Right cardiac atrium (tissue), 5 donors: Measurements from ENCODE around the gene FHOD1. TPM values are rescaled to one million over a fixed set of nuclear protein-coding genes. Genes with fewer than 3 reads are reported as not detected.

Experiments
- ATAC-seq, 2 donors: fragments of 200-7000 bp; cut with Tn5 transposase; one replicate each; pipeline versions ENCODE4 v1.8.0 to v1.9.1; 2020; ENCODE audit warnings: moderate library complexity in 2 of 2, mild to moderate bottlenecking in 1 of 2
- DNase-seq, 3 donors: peaks; one replicate each; pipeline ENCODE4 v3.0.0-alpha.2; 2020
- H3K27ac ChIP-seq: one replicate; pipeline ENCODE4 v1.5.1; 2013; ENCODE audit warnings: mild to moderate bottlenecking, low read length, control low read depth, moderate library complexity
- H3K27me3 ChIP-seq: one replicate; pipeline ENCODE4 v1.6.1; 2013; ENCODE audit not compliant: control insufficient read depth, insufficient read depth
- H3K4me1 ChIP-seq: one replicate; pipeline ENCODE4 v1.6.1; 2013; ENCODE audit warnings: low read length; ENCODE audit not compliant: control insufficient read depth, insufficient read depth
- H3K4me3 ChIP-seq: one replicate; pipeline ENCODE4 v1.5.1; 2013; ENCODE audit warnings: low read length, control low read depth
- H3K9me3 ChIP-seq: one replicate; pipeline ENCODE4 v1.6.1; 2013; ENCODE audit warnings: low read length; ENCODE audit not compliant: control insufficient read depth
- WGBS: extraction: QIAGEN DNeasy Blood & Tissue Kit; methylation state at CpG from one replicate; pipeline ENCODE4 v1.1.7; 2013; 5-methylcytosine and 5-hydroxymethylcytosine counted together
- intact Hi-C, 4 donors: fragments of 100-400 bp; cut with DNase I; formaldehyde crosslinking; loops; one replicate each; pipeline versions ENCODE4 v1.11.0 to v1.14.0; 2022 to 2023
- polyA plus RNA-seq: library from polyadenylated mRNA; stranded (reverse); fragments of 200-250 nt; gene quantifications from one replicate; pipeline ENCODE4 v1.2.3, GENCODE V29; 2013
- total RNA-seq, 4 donors: library from RNA; stranded (reverse); fragmentation: NEBNext Ultra II Directional; extraction: Animal tissue kit (Norgen Biotek cat#: 25700); gene quantifications; one replicate each; pipeline ENCODE4 v1.2.1, GENCODE V29; 2021
- donor health status: healthy with polysubstance abuse.
- donor health status: DM: no; HTN: yes; CAD: no.
- donor health status: DM: no; HTN: no; CAD: no.
- donor health status: DM: no; HTN: yes; CAD: no; lungs with severe emphysema.
- donor health status: DM: yes; HTN: yes; CAD: no.

The FHOD1 gene
- total and polyA plus RNA-seq, 5 donors: 16.9 to 32.1 (median 20.5) TPM

DNA sequence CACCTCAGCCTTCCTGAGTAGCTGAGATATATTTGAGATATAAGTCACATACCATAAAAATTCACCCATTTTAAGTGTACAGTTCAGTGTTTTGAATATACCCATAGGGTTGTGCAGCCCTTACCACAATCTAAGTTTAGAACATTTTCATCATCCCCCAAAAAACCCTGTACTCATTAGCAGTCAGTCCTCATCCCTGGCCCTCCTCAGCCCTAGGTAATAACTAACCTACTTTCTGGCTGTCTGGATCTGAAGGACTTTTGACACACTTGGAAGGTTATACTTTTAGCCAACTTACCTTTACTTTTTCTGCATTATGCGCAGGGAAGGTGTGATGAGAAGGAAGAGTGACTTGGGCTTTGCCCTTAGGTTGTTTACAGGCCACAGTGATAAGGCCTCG is 28.0 kb upstream of the FHOD1 start:
- intact Hi-C loops: no loop called here
- WGBS: 86% methylated on average over 2 of the region's 2 CpGs

DNA sequence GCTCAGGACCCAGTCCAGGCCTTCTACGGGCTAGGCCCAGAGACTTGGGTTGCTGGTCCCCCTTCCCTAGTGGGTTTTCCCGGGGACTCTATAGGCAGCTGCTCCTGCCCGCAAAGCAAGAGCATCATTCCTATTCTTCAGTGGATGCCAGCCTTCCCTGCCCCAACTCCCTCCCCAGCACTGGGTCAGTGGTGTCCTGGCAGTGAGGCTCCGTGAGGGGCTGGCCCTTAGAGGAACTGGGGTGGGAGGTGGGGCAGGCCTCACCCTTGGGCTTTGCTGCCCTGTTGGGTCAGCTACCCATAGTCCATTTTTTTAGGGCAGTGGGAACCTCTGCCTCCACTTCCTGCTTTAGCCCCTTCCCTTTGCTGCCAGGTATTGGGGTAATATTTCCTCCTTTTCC is 24.2 kb upstream of the FHOD1 start:
- no peak for ATAC-seq
- no peak overlapping the region for H3K4me3 ChIP-seq
- DNase-seq: peak in 1 of 3 donors; percentile 5
- H3K4me1 ChIP-seq: peaks cover 4% of the 10 kb centered on the region
- intact Hi-C loops: no loop called here
- H3K27ac ChIP-seq: no peak overlapping the region
- 91% methylated on average over 4 of the region's 4 CpGs for WGBS
- no peaks in the 10 kb centered on the region for H3K9me3 ChIP-seq
- no peaks in the 10 kb centered on the region for H3K27me3 ChIP-seq

More for the DNA sequence above, 28.0 kb upstream of the FHOD1 start:
- DNase-seq: no peak
- no peaks in the 10 kb centered on the region for H3K27me3 ChIP-seq
- H3K4me3 ChIP-seq: no peak overlapping the region
- no peak overlapping the region for H3K27ac ChIP-seq
- ATAC-seq: no peak
- peaks cover 2% of the 10 kb centered on the region for H3K4me1 ChIP-seq
- no peaks in the 10 kb centered on the region for H3K9me3 ChIP-seq

DNA sequence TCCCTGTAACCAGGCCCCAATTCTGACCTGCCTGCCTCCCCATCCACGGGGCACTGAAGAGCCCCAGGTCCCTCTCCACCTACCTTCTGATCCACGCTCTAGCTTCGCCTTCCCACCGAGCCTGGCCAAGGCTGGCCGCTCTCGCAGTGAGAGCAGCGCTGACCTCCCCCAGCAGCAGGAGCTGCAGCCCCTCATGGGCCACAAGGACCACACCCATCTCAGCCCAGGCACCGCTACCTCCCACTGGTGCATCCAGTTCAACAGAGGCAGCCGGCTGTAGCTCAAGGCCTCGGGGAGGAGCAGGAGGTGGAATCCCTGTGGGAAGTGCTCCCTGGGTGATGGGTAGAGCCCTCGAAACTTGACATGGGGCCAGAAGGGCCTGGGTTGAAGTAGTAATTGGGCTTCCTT is 23.7 kb upstream of the FHOD1 start:
- peak in 2 of 3 donors; percentile 9 to 19 for DNase-seq
- Histone ChIP-seq H3K27ac (no peak overlapping the region), H3K27me3 (no peaks in the 10 kb centered on the region), H3K9me3 (no peaks in the 10 kb centered on the region), H3K4me1 (peaks cover 4% of the 10 kb centered on the region), H3K4me3 (no peak overlapping the region)
- 92% methylated on average over 11 of the region's 11 CpGs for WGBS
- no peak for ATAC-seq
- intact Hi-C loops: no loop called here

DNA sequence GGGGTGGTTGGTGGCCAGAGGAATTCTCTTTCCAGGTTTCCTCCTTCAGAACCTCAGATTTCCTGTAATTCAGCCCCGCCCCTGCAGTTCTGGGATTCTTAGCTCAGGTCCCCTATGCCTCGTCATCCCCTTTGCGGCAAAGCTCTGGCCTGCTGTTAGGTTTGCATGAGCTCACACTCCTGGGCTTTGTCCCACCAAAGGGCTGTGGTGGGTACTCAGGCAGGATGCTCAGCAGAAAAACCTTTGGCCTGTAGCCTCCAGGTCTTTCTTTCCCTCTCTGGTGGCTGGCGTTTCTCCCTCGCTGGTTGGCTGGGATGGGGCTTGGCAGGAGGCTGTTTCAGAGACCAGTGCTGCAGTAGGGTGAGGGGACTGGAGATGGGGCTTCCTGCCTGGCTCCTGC is 22.5 kb upstream of the FHOD1 start:
- Histone ChIP-seq H3K9me3 (no peaks in the 10 kb centered on the region), H3K27me3 (no peaks in the 10 kb centered on the region), H3K27ac (no peak overlapping the region), H3K4me1 (peaks cover 4% of the 10 kb centered on the region), H3K4me3 (no peak overlapping the region)
- peak in 2 of 3 donors; percentile 14 to 38 for DNase-seq
- intact Hi-C loops: loop anchor here in 1 of 4 donors (10.0 kb wide), 1 partner anchor 135 kb away; no protein-coding TSS in a partner anchor
- peak in 1 of 2 donors; percentile 60 for ATAC-seq
- WGBS: 50% methylated on average over 5 of the region's 5 CpGs

DNA sequence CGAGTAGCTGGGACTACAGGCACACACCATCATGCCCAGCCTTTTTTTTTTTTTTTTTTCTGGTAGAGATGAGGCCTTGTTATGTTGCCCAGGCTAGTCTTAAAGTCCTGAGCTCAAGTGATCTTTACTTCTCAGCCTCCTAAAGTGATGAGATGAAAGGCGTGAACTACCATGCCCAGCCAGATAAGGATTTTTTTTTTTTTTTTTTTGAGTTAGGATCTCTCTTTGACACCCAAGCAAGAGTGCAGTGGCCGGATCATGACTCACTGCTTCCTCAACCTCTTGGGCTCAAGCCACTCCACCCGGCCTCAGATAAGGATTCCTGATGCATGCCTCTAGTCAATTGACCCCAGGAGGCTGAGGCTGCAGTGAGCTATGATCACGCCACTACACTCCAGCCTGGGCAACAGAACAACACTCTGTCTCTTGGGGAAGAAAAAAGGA is 20.9 kb upstream of the FHOD1 start:
- WGBS: 31% methylated on average over 5 of the region's 5 CpGs
- ATAC-seq: peak; percentile 93 to 95
- Histone ChIP-seq H3K9me3 (no peaks in the 10 kb centered on the region), H3K27me3 (no peaks in the 10 kb centered on the region), H3K4me3 (no peak overlapping the region), H3K4me1 (peaks cover 4% of the 10 kb centered on the region), H3K27ac (no peak overlapping the region)
- intact Hi-C loops: loop anchor here in 1 of 4 donors (10.0 kb wide), 1 partner anchor 137 kb away; no protein-coding TSS in a partner anchor
- DNase-seq: peak; percentile 86 to 89 (median 88)

DNA sequence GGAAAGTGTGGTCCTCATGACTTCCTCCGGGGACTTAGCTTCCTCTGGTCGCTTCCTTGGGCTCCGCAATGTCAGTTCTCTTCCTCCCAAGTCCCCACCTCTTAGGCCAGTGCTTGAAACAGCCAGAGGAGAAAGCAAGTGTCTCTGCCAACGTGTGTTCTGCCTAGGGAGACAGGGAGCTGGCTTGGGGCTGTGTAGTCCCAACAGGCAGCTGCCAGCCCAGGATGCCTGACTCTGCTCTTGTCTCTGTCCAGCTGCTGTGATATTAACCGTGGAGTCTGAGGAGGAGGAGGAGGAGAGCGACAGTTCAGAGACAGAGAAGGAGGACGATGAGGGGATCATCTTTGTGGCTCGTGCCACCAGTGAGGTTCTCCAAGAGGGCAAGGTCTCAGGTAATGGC is 18.6 kb upstream of the FHOD1 start:
- Histone ChIP-seq H3K4me3 (no peak overlapping the region), H3K27me3 (no peaks in the 10 kb centered on the region), H3K4me1 (peaks cover 4% of the 10 kb centered on the region), H3K27ac (no peak overlapping the region), H3K9me3 (no peaks in the 10 kb centered on the region)
- WGBS: 66% methylated on average over 8 of the region's 8 CpGs
- ATAC-seq (no peak), DNase-seq (peak in 1 of 3 donors; percentile 2)
- intact Hi-C loops: loop anchor here in 1 of 4 donors (10.0 kb wide), 1 partner anchor 139 kb away; no protein-coding TSS in a partner anchor

DNA sequence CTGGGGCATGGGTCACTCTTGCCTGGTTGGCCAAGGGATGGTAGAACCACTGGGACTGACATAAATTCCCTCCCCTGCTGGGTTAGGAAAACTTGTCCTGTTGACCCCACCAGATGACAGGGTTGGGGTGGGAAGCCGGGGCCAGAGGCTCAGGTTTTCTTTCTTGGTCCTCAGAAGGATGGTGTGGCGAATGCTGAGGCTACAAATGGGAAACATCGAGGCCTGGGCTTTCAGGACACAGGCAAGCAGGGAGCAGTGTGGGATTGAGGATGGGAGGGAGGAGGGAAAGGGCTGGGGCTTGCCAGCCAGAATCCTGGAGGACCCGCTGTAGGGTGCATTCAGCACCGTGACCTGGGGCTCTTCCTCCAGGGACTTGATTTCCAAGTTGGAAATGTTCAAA is 17.6 kb upstream of the FHOD1 start:
- Histone ChIP-seq H3K27ac (no peak overlapping the region), H3K27me3 (no peaks in the 10 kb centered on the region), H3K4me1 (peaks cover 4% of the 10 kb centered on the region), H3K9me3 (no peaks in the 10 kb centered on the region), H3K4me3 (no peak overlapping the region)
- 86% methylated on average over 5 of the region's 5 CpGs for WGBS
- no peak for ATAC-seq
- intact Hi-C loops: loop anchor here in 1 of 4 donors (10.0 kb wide), 1 partner anchor 140 kb away; no protein-coding TSS in a partner anchor
- DNase-seq: peak in 1 of 3 donors; percentile 2

DNA sequence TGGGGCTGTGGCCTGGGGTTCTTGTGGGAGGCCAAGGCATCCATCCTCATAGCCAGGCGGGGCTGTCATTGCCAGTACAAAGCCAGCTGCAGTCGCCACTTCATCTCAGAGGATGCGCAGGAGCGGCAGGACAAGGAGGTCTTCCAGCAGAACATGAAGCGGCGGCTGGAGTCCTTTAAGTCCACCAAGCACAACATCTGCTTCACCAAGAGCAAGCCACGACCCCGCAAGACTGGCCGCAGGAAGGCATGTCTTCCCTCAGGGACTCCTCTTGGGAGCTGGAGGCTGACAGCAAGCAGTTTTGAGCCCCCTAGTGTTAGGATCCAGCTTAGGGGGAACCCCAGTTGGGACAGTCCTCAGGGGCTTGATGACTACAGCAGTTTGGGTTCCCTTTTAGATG is 17.0 kb upstream of the FHOD1 start:
- H3K4me1 ChIP-seq: peaks cover 4% of the 10 kb centered on the region
- H3K27ac ChIP-seq: no peak overlapping the region
- intact Hi-C loops: loop anchor here in 1 of 4 donors (10.0 kb wide), 1 partner anchor 141 kb away; no protein-coding TSS in a partner anchor
- H3K9me3 ChIP-seq: no peaks in the 10 kb centered on the region
- peak in 2 of 3 donors; percentile 8 to 38 for DNase-seq
- no peaks in the 10 kb centered on the region for H3K27me3 ChIP-seq
- ATAC-seq: no peak
- 74% methylated on average over 9 of the region's 9 CpGs for WGBS
- no peak overlapping the region for H3K4me3 ChIP-seq

DNA sequence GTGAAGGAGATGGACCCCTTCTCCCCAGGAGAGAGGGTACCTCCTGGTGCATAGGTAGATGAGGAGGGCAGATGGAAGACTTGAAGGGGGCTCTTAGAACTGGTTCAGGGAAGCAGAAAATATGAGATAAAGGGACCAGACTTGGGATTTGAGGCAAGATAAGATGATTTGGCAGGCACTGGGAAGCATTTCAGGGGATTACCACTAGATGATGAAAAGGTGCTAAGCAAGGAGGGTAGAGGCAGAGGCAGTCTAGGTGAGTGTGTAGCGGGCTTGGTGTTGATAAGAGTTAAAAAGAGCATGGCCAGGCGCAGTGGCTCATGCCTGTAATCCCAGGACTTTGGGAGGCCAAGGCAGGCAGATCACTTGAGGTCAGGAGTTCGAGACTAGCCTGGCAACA is 15.9 kb upstream of the FHOD1 start:
- DNase-seq (no peak), ATAC-seq (no peak)
- H3K9me3 ChIP-seq: no peaks in the 10 kb centered on the region
- H3K4me3 ChIP-seq: no peak overlapping the region
- intact Hi-C loops: loop anchor here in 1 of 4 donors (10.0 kb wide), 1 partner anchor 142 kb away; no protein-coding TSS in a partner anchor
- no peaks in the 10 kb centered on the region for H3K27me3 ChIP-seq
- no peak overlapping the region for H3K27ac ChIP-seq
- H3K4me1 ChIP-seq: peaks cover under 1% of the 10 kb centered on the region
- WGBS: 82% methylated on average over 3 of the region's 3 CpGs

DNA sequence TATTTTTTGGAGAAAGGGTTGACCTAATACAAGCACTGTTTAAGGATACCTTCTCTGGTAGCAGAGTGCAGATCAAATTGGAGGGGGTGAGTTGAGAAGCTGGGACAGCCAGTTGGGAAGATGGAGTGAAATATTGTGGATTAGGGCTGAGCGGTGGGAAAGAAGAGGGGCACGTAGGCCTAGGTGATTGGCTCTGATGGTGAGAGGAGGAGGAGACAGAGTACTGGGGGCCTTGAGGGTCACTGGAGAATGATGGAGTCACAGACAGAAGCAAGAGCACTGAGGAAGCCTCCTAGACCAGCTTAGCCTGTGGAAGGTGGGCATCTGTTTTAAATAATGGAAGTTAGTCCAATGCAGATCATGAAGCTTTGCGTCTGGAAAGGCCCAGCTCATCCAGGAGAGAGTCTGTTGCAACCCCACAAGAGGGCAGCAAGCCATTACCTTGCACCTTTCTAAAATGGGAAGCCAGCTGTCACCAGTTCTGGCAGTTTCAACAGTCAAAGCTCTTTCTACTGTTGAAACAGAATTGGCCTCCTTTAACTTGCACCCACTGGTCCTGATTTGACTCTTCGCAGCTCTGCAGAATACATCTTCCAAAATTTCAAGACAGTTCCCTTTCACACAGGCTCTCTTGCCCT is 13.3 kb upstream of the FHOD1 start:
- ATAC-seq (peak; percentile 53 to 64), DNase-seq (peak in 1 of 3 donors; percentile 24)
- 59% methylated on average over 4 of the region's 4 CpGs for WGBS
- no peaks in the 10 kb centered on the region for H3K4me1 ChIP-seq
- H3K4me3 ChIP-seq: no peak overlapping the region
- intact Hi-C loops: loop anchor here in 1 of 4 donors (10.0 kb wide), 1 partner anchor 144 kb away; no protein-coding TSS in a partner anchor
- H3K27ac ChIP-seq: no peak overlapping the region
- no peaks in the 10 kb centered on the region for H3K9me3 ChIP-seq
- no peaks in the 10 kb centered on the region for H3K27me3 ChIP-seq

DNA sequence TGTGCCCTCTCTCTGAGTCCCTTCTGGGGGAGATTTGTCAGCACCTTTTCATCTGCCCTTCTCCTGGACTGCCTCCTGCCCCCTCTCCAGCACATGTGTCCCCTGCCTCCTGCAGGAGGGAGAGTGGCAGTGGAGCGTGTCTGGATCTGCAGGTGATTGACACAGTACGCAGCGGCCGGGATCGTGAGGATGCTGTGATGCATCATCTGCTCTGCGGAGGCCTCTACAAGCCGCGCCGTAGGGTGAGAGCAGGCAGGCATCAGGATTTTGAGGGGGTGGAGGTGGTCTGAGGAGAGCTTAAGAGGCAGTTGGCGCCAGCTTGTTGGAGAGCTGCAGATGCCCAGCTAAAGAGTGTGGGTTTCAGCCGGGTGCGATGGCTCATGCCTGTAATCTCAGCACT is 12.4 kb upstream of the FHOD1 start:
- Histone ChIP-seq H3K27ac (no peak overlapping the region), H3K9me3 (no peaks in the 10 kb centered on the region), H3K4me1 (no peaks in the 10 kb centered on the region), H3K4me3 (no peak overlapping the region), H3K27me3 (no peaks in the 10 kb centered on the region)
- no peak for ATAC-seq
- intact Hi-C loops: loop anchor here in 2 of 4 donors (10.0 kb wide), 2 partner anchors 135 to 145 kb away; partner anchors contain the start of gene TPPP3 (in 1 of the 2)
- DNase-seq: peak in 1 of 3 donors; percentile 3
- 92% methylated on average over 12 of the region's 12 CpGs for WGBS
